GM18870 (cell line): ENCODE measurements around the gene MLLT10.

Source experiments
- ATAC-seq: cut with Tn5 transposase; IDR thresholded peaks from one replicate; pipeline ENCODE4 v1.9.1; 2021; ENCODE audit warnings: moderate library complexity; ENCODE audit not compliant: unreplicated experiment

The MLLT10 gene

DNA sequence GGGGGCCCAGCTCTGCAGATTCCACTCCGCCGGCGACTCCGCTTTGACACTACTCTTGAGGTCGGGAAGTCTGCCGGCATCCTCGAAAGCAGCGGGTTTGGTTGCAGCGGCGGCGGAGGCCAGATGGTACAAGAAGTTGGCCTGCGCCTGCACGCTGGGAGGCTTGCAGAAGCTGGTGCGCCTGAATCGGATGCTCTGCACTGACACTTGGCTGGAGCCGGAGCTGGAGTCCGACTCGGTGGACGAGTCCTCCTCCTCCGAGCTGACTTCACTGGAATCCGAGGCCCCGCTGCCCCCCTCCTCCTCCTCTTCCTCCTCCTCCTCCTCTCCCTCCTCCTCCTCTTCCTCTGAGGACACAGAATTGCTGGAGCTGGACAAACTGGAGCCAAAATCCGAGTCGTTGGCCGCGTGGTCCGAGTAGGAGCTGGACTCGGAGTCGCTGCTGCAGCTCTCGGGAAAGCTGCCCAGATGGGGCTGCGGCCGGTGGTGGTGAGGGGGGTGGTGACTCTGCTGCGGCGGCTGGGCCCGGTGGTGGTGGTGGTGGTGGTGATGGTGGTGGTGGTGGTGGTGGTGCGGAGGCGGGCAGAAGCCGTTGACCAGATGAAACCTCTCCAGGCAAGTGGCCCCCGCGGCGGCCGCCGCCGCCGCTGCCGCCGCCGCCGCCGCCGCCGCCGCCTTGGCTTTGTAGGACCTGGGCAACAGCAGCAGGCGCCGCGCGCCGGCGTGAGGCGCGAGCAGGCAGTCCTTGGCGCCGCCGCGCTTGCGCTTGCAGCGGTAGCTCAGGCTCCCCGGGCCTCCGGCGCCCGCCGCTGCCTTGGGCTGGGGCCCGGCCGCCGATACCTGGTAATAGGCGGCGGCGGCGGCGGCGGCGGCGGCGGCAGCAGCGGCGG is 17.5 kb upstream of the MLLT10 start:
- peak; percentile 23 for ATAC-seq

DNA sequence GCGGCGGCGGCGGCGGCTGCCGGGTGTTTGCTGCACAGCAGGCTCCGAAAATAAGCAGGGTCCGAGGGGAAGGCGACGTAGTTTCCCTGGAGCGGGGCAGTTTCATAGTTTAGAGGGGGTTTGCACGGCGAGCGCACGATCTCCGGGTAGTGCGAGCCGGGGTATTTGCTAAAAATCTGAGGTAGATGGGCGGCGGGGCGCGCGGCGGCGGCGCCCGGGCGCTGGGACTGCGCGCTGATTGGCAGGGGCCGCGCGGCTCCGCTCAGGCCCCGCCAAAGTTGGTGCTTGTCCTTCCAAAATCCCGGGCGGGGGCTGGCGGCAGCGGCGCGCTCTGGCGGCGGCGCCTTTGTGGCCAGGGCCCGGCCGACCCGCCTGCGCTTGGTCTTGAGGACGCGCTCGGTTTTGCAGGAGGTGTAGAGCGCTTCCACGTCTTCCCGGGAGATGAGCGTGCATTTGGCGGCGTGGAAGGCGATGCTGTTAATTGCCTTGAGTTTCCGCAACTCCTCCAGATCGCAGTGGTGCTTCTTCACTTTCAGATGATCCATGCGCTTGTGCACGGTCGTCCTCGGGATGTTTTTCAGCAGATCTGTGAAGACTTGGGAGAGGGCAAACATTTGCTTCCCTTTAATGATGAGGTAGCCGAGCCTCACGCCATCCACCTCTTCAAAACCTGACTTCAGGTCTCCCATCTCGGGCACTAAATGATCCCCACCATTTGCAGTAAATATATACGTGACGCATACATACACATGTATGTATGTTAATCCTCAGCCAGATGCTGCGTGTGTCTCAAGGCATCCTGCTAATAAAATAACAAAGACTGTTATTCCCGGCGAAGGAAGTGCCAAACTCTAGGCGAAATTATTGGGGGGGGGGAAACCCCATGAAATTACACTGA is 16.6 kb upstream of the MLLT10 start:
- ATAC-seq = peak; percentile 34

DNA sequence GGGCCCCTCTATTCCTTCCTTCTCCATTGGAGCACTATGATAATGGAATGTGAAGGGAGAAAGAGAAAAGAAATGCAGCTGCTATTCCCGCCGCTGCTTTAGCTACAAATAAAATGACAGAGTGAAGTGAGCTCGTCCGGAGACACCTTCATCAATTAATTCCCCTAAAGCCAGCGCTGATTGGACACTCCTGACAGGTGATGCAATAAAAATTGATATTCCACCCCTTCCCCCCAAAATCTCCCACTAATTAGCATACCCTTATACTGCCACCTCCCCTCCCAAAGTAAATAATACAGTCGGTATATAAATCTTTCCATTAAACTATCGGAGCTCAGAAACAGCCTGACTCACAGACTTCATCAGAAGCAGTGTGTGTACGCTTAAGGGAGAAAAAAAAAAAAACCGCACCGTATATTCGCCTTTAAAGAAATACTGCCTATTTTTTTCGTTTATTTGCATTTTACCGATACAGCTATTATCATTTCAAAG is 15.8 kb upstream of the MLLT10 start:
- ATAC-seq = no peak

DNA sequence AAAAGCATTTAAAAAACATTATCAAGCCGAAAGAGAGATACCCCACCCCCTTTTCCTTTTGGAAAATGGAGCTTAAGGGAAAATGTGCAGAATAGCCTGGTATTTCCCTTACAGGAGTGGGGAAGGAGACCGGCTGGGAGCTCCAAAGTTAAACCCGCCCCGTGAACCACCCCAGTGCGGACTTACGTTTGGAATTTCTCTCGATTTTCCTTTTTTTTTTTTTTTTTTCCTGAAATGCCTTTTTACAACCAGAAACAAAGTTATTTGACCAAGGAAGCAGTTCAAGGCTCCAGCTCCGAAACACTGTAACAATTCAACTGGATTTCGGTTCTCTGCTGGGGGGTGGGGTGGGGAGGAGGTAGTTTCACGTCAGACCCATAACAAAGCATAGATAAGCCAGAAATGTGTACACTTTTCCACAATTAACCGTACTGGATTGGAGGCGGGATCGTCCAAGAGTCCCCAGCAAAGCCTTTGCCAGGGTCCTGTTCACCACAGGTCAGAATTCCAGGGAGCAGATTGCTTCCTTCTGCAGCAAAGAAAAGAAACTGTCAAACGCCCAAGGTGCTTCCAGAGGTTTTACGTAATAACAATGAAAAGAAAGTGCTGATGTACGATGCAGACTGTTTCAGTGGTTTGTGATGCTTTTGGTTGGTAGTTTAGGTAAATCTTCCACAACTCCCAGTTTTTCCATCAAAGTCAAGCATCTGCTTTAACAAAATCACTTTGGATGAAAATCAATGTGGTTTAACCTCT is 15.2 kb upstream of the MLLT10 start:
- ATAC-seq = no peak

DNA sequence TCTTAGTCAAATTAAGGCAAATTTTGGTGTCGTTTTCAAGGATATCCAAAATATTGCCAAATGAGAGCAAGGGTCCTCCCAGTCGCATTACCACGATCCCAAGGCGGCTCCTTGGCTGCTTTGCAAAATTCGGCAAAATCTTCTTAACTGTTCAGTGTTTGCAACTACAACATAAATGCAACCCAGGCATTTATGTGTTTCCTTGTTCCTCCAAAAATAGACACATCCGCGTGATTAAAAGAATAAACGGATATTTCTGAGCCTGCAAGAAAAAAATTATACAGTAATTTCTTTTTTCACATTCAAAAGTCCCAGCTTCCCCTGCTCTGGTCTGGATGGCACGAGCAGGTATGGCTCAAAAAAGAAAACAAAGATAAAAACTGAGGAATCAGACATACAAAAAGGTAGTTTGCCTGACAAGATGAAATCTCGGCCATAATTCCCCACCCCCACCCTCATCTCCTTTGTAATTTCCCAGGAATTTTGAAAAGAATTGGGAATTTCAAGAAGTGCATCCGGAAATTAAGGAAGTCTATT is 14.6 kb upstream of the MLLT10 start:
- ATAC-seq = no peak

DNA sequence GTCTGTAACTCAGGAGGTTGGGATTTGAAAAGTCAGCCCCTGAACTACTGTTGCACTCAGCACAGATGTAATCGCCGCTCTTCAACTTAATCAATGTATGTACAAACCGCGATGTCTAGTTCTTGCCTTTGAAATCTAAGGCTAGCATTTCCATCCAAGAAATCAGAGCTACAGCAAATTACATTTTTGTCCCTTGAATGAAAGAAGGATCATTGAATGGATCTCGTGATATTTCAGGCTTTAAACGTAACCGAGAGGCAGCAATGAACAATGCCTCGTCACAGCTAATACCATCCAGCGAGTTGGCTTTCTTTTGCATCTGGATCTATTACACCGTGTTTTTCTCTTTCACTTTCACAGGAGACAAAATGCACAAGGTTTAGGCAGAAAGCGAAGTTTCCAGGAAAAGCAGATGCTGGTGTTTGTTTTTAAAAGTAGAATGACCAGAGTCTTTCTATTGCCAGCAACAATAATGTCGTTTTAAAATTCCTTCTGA is 14.0 kb upstream of the MLLT10 start:
- ATAC-seq = peak; percentile 67

DNA sequence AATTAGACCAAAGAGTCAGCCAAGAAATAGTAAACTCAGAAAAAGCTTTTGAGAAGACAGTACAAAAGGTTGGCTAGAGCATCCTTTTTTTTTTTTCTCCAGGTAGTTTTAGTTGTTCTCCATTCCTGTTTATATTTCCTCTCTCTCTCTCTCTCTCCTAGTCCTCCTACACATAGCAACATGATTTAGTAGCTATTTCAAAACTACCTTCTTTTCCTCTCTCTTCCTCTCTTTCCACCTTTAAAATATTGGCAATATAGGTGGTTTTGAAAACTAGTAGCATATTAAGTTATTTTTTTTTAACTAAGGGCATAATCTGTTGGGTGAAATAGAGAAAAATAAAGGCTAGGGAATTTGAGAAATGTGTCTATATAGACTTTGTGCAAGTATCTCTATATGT is 13.5 kb upstream of the MLLT10 start:
- no peak for ATAC-seq

DNA sequence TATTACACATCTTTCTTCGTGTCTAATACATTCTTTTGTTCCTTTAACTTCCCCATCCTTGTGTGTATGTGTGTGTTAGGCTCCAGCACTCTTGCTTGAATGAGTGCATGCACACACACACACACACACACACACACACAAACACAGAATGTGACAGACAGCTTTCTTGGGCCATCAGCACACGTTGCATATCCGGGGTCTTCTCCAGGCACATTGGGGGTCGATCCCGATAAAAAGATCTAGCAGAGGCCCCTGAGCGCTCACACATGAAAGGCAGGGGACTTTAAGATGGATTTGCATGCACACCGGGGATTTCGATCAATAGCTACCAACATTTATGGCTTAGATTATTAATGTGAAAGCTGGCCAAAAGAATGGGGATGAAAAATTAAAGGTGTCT is 13.1 kb upstream of the MLLT10 start:
- no peak for ATAC-seq

DNA sequence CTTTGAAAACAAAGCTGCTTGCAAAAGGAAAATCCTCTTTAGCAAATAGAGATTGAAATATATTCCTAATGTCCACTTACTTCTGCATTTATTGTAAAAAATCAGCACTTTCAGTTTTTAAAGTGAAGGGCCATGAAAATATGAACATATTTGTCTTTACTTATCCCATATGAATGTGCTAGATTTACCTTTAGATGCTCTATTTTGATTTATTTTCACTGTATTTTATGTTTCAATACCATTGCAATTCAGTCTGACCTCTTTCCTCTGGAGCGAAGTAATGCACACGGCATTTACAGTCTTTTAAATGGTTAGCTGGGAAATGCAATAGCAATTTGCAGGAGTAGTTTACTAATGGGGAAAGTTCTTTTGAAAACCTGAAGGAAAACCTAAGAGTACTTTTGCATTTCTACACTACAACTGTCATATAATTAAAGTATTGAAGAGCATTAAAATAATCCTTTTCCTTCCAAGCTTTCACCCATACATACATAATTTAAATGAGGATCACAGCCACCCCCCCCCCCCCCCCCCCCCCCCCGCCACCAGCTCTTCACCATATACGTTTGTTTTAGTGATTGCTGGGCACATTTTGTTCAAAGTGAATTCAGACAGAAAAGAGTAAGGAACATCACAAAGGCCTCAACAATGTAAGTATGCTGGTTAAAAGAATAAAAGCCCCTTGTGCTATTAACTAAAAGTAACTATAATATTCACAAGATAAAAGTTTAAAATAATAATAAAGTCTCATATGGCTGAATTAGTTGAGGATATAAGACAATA is 12.1 kb upstream of the MLLT10 start:
- no peak for ATAC-seq

DNA sequence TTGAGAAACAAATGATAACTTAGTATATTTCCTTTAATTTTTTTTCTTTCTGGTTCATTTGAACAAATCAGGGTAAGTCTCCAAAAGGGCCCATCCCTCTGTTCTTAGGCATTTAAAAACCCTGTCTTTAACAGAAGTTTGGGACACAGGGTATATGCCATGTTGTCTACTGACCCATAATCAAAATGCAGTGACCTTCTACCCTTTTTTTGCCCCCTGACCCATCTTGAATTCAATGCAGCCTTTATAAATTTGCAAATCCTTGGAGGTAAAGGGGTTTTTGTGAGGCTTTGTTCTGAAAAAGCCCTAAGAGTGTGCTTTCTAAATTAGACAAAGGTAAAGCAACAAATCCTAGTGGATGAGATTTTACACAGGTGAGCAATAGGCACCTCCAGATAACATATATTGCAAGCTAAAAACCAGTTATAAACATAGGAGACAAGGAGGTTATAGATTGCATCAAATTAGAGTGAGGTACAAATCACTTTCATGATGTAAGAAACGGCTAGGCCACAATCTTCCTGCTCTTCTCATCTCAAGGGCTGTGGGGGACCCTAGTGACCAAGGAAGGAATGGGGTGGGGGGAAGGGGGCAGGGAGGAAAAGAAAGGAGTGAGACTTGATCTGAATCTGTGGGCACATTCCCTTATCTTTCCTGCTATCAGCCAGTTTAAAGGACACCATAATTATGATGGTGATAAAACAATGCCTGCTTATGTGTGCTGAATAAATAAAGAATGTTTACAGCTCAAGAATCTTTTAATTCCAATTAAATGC is 11.2 kb upstream of the MLLT10 start:
- ATAC-seq = no peak

DNA sequence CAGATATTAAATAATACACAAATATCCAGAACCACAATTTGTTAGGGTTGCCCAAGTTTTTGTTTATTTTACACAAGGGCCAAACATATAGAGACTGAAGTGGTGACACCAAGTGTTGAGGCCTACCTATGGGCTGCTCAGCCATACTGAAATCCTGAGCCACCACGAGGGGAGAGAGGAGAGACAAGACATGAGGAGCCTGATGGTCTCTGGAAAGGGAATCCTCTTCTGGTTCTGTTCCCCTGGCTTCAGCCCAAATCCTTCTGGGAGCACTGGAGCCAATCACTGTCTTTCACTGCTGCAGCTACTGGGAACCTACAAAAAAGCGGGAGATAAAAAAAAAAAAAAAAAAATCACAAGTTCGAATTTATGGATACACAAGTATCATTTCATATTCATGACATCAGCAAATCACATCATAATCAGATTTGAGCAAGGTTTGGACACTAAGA is 10.4 kb upstream of the MLLT10 start:
- ATAC-seq = no peak

DNA sequence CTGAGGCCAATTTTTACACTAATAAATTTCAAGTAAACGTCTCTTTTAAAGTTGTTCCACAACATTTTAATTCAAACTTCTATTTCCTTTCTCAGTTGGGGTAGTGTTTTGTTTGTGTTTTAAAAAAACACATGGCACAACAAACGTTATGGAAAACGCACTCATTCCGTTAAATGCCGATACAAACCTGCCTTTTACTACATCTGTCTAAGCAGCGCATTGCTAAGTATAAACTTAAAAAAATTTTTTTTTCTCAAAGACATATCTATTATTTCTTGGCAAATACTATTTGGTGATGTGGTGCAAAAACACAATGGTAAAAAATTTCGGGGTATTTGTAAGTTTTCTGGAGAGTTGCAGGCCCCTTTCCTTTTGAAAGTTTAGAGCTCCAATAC is 9.9 kb upstream of the MLLT10 start:
- no peak for ATAC-seq

DNA sequence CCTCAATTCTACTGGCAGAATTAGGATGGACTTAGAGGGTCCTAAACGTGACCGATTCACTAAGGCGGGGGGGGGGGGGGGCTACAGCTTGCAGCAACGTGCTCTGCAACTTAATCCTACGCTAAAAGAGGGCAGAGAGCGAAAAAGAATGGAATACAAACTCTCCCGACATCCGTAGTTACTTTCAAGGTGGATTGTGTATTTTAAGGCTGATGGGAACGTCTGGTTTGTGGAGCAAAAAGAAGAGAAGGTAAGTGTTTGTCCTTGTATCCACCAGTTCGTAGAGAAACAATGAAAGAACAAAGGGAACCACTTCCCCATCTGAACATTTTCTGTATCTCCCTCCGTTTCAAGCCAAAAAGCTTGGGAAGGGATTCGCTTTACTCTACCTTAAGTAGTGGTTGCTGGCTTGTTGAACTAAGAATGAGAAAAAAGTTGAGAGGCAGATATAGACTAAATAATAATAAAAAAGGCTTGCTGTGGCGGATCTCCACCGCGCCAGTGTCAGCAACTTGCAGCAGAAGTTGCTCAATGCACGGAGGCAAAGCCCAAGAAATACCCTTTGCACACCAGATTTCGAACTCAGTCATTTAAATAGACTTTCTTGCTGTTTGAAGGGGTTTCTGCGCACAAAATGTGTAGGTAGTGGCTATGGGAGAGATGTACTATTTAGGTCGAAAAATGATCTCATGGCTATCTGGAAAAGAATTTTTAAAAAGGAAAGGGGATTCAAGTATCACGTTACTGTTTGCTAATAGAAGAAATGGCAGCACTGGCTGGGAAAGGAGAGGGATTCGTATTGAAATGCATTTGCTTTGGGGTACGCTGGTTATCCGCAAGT is 9.3 kb upstream of the MLLT10 start:
- no peak for ATAC-seq

DNA sequence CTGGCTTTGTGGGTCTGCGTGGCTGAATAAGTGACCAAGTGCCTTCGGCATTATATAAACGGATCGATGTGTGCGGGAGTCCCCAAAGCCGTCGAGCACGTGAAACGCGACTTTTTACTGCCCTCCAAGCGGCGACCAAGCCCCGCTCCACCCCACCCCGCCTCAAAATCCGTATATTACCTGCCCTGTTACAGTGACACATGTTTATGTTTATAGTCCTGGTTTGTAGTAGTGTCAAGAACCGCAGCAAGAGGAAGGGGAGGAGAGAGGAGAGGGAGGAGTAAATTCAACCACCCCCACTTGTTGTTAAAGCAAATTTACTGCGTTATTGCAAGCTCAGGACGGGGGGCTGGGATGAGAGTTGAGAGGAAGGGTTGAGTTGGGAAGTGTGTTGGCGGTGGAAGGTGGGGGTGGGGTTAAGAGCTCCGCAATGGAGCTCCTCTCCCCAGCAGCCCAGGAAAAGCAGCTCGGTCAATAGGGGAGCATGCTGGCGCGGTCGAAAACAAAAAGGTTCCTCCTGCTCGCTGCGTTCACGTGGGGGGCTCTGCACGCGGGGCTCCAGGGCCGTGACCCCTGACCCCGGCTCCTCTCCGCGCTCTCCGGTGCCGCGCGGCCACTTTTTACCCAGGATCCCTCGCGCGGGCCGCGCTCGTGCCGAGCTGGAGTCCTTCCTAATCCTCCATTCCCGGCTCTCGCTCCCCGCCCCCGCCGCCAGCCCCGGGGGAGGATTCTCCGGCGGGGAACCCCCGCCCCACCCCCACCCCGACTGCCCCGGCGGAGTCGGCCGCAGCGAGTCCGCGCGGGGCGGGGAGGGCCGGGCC is 8.5 kb upstream of the MLLT10 start, which contains the start of gene SKIDA1:
Gene SKIDA1, minus strand, starts transcription at position 316 of the 821 bp plus-strand sequence. CDS start 7,860 bp downstream, outside the sequence.
- ATAC-seq = peak; percentile 36

DNA sequence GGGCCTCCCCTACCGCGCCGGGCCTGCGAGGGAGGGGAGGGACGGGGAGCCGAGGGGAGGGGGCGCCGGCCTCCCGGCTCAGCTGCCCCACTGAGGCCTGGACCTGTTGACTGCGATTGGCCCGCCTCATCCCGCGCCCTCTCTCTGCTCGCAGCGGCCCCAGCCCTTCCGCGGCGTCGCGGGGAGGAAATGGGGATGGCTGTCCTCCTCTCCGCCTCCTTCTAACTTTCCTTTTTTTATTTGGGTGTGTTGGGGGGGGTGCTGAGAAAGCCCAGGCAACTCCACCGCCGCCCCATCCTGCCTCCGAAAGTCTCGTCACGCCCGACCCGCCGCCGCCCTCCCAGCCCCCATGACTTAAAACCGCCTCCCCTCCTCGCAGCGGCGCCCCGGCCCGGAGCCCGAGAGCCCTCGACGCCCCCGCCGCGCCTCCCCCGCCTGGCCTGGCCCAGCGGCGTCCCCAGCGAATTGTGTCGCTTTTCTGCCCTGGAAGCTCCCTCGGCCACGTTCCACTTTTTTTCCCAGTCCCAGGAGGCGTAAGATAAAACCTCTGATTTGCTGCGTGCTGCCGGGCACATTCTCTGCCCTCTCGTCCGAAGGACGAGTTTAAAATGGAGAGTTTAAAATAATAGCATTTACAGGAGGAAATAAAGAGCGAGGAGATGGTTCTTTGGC is 7.7 kb upstream of the MLLT10 start:
- ATAC-seq = peak; percentile 14

DNA sequence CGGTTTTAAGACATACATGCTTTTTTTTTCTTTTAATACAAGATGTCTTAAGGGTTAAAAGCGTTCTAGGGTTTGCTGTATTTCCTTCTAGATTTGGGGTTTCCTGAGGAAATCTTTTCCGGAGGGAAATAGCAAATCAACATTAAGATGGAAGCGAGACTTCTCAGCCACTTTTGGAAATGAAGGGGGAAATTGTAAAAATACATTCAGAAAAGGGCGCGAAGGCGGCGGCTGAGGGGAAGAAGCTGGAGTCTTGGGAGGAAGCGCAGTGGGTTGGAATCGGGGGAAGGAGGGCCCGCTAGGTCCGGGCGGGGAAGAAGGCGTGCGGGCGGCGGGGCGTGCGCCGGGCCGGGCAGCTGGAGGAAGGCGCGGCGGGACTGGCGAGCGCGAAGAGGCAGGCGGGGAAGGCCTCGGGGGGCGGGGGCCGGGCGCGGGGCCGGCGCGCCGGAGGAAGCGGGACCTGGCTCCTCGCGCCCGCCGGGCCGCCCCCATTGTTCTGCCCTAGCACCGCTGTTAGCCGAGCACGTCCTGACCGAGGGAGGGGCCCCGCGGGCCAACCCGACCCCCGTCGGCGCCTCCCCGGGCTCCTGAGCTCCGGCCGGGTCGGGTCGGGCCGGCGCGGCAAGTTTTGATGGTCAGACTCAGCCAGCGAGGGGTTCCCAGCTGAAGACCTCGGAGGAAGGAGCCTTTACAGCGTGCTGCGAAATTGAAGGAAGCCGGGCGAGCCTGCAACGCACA is 7.0 kb upstream of the MLLT10 start:
- ATAC-seq = no peak
